ENCODE data around the gene CTNNB1.

The CTNNB1 gene

DNA sequence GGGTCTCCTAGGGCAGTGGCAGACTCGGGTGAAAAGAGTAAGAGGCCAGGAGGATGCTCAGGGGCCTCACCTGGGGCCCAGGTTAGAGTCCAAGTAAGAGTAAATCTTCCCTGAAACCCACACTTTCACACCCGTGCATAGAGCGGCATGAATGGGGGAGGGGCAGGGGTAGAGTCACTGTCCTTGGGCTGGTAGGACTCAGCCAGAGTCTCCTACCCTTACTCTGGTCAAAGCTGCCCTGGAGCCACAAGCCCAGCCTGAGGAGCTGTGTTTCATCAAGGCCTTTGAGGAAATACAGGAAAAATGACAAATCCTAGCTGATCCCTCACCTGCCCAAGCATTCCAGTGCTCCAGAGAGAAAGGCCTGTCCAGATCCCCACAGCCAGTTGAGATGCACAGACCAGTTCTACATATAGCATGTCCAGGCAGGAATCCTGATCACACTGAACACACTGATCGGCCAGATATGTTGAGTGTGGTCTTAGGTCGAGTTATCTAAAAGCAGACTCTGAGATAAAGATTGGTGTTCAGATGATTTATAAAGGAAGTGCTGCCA lies 16.7 kb upstream of the CTNNB1 start (continued):
- TF ChIP-seq, protein P1, sequence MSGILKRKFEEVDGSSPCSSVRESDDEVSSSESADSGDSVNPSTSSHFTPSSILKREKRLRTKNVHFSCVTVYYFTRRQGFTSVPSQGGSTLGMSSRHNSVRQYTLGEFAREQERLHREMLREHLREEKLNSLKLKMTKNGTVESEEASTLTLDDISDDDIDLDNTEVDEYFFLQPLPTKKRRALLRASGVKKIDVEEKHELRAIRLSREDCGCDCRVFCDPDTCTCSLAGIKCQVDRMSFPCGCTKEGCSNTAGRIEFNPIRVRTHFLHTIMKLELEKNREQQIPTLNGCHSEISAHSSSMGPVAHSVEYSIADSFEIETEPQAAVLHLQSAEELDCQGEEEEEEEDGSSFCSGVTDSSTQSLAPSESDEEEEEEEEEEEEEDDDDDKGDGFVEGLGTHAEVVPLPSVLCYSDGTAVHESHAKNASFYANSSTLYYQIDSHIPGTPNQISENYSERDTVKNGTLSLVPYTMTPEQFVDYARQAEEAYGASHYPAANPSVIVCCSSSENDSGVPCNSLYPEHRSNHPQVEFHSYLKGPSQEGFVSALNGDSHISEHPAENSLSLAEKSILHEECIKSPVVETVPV (CRISPR knock-in tag; IDR thresholded peaks at IDR 0.05): no peak
- TF ChIP-seq ZFP30 (CRISPR knock-in tag; IDR thresholded peaks at IDR 0.05) (no peak), PPARA (CRISPR knock-in tag; IDR thresholded peaks at IDR 0.05; ENCODE audit: borderline replicate concordance) (no peak), ISL1 (CRISPR knock-in tag; IDR thresholded peaks at IDR 0.05) (no peak), TOX (CRISPR knock-in tag; IDR thresholded peaks at IDR 0.05; ENCODE audit: borderline replicate concordance) (no peak)
- TF ChIP-seq, protein P2, sequence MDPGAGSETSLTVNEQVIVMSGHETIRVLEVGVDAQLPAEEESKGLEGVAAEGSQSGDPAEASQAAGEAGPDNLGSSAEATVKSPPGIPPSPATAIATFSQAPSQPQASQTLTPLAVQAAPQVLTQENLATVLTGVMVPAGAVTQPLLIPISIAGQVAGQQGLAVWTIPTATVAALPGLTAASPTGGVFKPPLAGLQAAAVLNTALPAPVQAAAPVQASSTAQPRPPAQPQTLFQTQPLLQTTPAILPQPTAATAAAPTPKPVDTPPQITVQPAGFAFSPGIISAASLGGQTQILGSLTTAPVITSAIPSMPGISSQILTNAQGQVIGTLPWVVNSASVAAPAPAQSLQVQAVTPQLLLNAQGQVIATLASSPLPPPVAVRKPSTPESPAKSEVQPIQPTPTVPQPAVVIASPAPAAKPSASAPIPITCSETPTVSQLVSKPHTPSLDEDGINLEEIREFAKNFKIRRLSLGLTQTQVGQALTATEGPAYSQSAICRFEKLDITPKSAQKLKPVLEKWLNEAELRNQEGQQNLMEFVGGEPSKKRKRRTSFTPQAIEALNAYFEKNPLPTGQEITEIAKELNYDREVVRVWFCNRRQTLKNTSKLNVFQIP (CRISPR knock-in tag; IDR thresholded peaks at IDR 0.05; ENCODE audit: borderline replicate concordance, low read depth): no peak

DNA sequence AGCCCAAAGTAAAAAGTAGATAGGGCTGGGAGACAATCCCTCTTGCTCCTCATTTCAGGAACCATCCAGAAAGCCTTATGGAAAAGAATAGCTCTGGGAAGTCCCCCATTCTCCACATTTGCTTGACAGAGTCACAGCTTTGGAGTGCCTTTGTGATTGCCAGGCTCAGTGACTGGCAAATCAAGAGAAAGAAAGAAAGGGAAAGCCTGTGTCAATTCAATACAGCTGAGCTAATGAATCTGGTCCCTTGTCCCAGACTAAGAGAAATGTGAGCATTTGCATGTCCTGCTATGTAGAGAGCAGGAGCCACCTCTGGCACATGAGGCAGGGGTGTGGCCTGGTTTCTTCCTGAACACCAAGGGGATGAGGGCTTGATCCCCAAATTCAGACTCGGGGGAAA lies 14.9 kb upstream of the CTNNB1 start:
- ATAC-seq: no peak
- TF ChIP-seq ZFP30 (CRISPR knock-in tag; IDR thresholded peaks at IDR 0.05): no peak
- TF ChIP-seq, protein P2 (CRISPR knock-in tag; IDR thresholded peaks at IDR 0.05; ENCODE audit: borderline replicate concordance, low read depth): no peak

DNA sequence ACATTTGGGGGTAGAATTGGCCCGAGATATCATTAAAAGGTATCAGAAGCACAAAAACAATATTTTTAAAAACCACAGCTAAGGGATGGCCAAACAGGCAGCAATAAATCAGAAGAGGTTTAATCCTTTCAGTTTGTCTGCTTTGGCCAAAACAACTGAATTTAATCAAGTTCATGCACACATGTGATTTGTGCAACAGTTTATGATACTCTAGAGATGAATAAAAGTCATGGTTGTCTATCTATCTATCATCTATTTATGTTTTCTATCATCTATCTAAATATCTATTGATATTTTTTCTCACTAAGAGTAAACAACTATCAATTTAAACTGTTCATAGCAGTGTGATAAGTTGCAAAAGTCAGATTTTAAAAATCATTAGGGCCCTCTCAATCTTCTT lies 13.0 kb upstream of the CTNNB1 start:
- ATAC-seq: no peak
- TF ChIP-seq, protein P3, sequence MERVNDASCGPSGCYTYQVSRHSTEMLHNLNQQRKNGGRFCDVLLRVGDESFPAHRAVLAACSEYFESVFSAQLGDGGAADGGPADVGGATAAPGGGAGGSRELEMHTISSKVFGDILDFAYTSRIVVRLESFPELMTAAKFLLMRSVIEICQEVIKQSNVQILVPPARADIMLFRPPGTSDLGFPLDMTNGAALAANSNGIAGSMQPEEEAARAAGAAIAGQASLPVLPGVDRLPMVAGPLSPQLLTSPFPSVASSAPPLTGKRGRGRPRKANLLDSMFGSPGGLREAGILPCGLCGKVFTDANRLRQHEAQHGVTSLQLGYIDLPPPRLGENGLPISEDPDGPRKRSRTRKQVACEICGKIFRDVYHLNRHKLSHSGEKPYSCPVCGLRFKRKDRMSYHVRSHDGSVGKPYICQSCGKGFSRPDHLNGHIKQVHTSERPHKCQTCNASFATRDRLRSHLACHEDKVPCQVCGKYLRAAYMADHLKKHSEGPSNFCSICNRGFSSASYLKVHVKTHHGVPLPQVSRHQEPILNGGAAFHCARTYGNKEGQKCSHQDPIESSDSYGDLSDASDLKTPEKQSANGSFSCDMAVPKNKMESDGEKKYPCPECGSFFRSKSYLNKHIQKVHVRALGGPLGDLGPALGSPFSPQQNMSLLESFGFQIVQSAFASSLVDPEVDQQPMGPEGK (CRISPR knock-in tag; IDR thresholded peaks at IDR 0.05; ENCODE audit: borderline replicate concordance): no peak
- TF ChIP-seq ISL1 (CRISPR knock-in tag; IDR thresholded peaks at IDR 0.05): no peak
- no peak for TF ChIP-seq SNAI2 (CRISPR knock-in tag; IDR thresholded peaks at IDR 0.05)
- TF ChIP-seq ARNTL (CRISPR knock-in tag; IDR thresholded peaks at IDR 0.05; ENCODE audit: borderline replicate concordance, low read depth): no peak
- TF ChIP-seq GLIS3 (CRISPR knock-in tag; IDR thresholded peaks at IDR 0.05): no peak
- no peak for TF ChIP-seq TOX (CRISPR knock-in tag; IDR thresholded peaks at IDR 0.05; ENCODE audit: borderline replicate concordance)
- TF ChIP-seq ZNF565 (CRISPR knock-in tag; conservative IDR thresholded peaks at IDR 0.05; ENCODE audit: low read depth): no peak
- TF ChIP-seq TCF4 (CRISPR knock-in tag; IDR thresholded peaks at IDR 0.05; ENCODE audit: borderline replicate concordance): no peak
- TF ChIP-seq CSDC2 (CRISPR knock-in tag; IDR thresholded peaks at IDR 0.05): no peak
- TF ChIP-seq, protein P2 (CRISPR knock-in tag; IDR thresholded peaks at IDR 0.05; ENCODE audit: borderline replicate concordance, low read depth): no peak
- TF ChIP-seq, protein P1 (CRISPR knock-in tag; IDR thresholded peaks at IDR 0.05): no peak
- TF ChIP-seq ZC3H10 (CRISPR knock-in tag; IDR thresholded peaks at IDR 0.05): no peak
- TF ChIP-seq, protein P4, sequence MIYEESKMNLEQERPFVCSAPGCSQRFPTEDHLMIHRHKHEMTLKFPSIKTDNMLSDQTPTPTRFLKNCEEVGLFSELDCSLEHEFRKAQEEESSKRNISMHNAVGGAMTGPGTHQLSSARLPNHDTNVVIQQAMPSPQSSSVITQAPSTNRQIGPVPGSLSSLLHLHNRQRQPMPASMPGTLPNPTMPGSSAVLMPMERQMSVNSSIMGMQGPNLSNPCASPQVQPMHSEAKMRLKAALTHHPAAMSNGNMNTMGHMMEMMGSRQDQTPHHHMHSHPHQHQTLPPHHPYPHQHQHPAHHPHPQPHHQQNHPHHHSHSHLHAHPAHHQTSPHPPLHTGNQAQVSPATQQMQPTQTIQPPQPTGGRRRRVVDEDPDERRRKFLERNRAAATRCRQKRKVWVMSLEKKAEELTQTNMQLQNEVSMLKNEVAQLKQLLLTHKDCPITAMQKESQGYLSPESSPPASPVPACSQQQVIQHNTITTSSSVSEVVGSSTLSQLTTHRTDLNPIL (CRISPR knock-in tag; IDR thresholded peaks at IDR 0.05; ENCODE audit: low read depth): no peak
- no peak for TF ChIP-seq RARB (CRISPR knock-in tag; IDR thresholded peaks at IDR 0.05)
- TF ChIP-seq PPARA (CRISPR knock-in tag; IDR thresholded peaks at IDR 0.05; ENCODE audit: borderline replicate concordance): no peak
- no peak for TF ChIP-seq OSR1 (CRISPR knock-in tag; IDR thresholded peaks at IDR 0.05)
- TF ChIP-seq ZNF70 (CRISPR knock-in tag; IDR thresholded peaks at IDR 0.05): no peak
- TF ChIP-seq, protein P5, sequence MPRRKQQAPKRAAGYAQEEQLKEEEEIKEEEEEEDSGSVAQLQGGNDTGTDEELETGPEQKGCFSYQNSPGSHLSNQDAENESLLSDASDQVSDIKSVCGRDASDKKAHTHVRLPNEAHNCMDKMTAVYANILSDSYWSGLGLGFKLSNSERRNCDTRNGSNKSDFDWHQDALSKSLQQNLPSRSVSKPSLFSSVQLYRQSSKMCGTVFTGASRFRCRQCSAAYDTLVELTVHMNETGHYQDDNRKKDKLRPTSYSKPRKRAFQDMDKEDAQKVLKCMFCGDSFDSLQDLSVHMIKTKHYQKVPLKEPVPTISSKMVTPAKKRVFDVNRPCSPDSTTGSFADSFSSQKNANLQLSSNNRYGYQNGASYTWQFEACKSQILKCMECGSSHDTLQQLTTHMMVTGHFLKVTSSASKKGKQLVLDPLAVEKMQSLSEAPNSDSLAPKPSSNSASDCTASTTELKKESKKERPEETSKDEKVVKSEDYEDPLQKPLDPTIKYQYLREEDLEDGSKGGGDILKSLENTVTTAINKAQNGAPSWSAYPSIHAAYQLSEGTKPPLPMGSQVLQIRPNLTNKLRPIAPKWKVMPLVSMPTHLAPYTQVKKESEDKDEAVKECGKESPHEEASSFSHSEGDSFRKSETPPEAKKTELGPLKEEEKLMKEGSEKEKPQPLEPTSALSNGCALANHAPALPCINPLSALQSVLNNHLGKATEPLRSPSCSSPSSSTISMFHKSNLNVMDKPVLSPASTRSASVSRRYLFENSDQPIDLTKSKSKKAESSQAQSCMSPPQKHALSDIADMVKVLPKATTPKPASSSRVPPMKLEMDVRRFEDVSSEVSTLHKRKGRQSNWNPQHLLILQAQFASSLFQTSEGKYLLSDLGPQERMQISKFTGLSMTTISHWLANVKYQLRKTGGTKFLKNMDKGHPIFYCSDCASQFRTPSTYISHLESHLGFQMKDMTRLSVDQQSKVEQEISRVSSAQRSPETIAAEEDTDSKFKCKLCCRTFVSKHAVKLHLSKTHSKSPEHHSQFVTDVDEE (CRISPR knock-in tag; IDR thresholded peaks at IDR 0.05): no peak

Data from SK-N-SH treated with all-trans-retinoic acid at 6 μM for 48 hours (cell line).